Smooth muscle cell (in vitro differentiated cells): ENCODE data around the gene PELI2. TPM values are rescaled to one million over a fixed set of nuclear protein-coding genes. Genes with fewer than 3 reads are reported as not detected.

Experiments used
- DNase-seq: peaks from one replicate; lab custom pipeline; 2025; ENCODE audit not compliant: unreplicated experiment; lab: John Stamatoyannopoulos, UW
- H2AFZ ChIP-seq: fragments of 200-600 bp; sonication (generic); 2 replicates; pipeline ENCODE4 v1.6.0; 2016; ENCODE audit warnings: antibody characterized with exemption, low read depth, mild to moderate bottlenecking
- H3F3A ChIP-seq: fragments of 200-600 bp; sonication (generic); 2 replicates; pipeline ENCODE4 v1.6.0; 2017; ENCODE audit warnings: antibody characterized with exemption, low read depth
- H3K27ac ChIP-seq: fragments of 200-600 bp; sonication (generic); 2 replicates; pipeline ENCODE4 v1.5.1; 2016; ENCODE audit warnings: low read depth, mild to moderate bottlenecking
- H3K27me3 ChIP-seq: fragments of 200-600 bp; sonication (generic); 2 replicates; pipeline ENCODE4 v1.6.1; 2016; ENCODE audit warnings: low read depth, mild to moderate bottlenecking
- H3K36me3 ChIP-seq: fragments of 200-600 bp; sonication (generic); 2 replicates; pipeline ENCODE4 v1.5.1; 2016; ENCODE audit warnings: low read depth
- H3K4me1 ChIP-seq: fragments of 200-600 bp; sonication (generic); 2 replicates; pipeline ENCODE4 v1.5.1; 2016; ENCODE audit warnings: low read depth
- H3K4me2 ChIP-seq: fragments of 200-600 bp; sonication (generic); 2 replicates; pipeline ENCODE4 v1.6.0; 2016; ENCODE audit warnings: mild to moderate bottlenecking
- H3K4me3 ChIP-seq: fragments of 200-600 bp; sonication (generic); 2 replicates; pipeline ENCODE4 v1.5.1; 2016; ENCODE audit warnings: mild to moderate bottlenecking
- H3K79me2 ChIP-seq: fragments of 200-600 bp; sonication (generic); 2 replicates; pipeline ENCODE4 v1.6.0; 2016; ENCODE audit warnings: low read depth, mild to moderate bottlenecking
- H3K9ac ChIP-seq: fragments of 200-600 bp; sonication (generic); 2 replicates; pipeline ENCODE4 v1.6.0; 2016; ENCODE audit warnings: low read depth
- H3K9me3 ChIP-seq: fragments of 200-600 bp; sonication (generic); replicated peaks from 2 replicates; pipeline ENCODE4 v1.5.1; 2016; ENCODE audit warnings: low read depth
- H4K20me1 ChIP-seq: fragments of 200-600 bp; sonication (generic); 2 replicates; pipeline ENCODE4 v1.6.0; 2016; ENCODE audit warnings: low read depth
- WGBS: methylation state at CpG from one replicate; pipeline ENCODE4 v1.1.7; 2016; ENCODE audit warnings: low lambda C conversion rate; 5-methylcytosine and 5-hydroxymethylcytosine counted together
- polyA plus RNA-seq: library from polyadenylated mRNA; unstranded; fragments of >200 nt; fragmentation: Nextera tagmentation; extraction: Ambion mirVana; gene quantifications from 2 replicates; pipeline ENCODE4 v1.2.1, GENCODE V29; 2016
- total RNA-seq: library from RNA; depleted of rRNA; stranded (reverse); fragments of >200 nt; gene quantifications from 2 replicates; pipeline ENCODE4 v1.2.3, GENCODE V29; 2014
- TF ChIP-seq, protein P1 (sequence below): fragments of 200-600 bp; sonication (generic); IDR thresholded peaks from 2 replicates; pipeline ENCODE4 v1.5.1; 2017; ENCODE audit warnings: borderline replicate concordance, mild to moderate bottlenecking, antibody characterized with exemption; ENCODE audit not compliant: insufficient read depth, poor library complexity, severe bottlenecking

PELI2 gene
- total and polyA plus RNA-seq, 2 experiments from 2014 or later: 4.6 to 9.1 TPM

DNA sequence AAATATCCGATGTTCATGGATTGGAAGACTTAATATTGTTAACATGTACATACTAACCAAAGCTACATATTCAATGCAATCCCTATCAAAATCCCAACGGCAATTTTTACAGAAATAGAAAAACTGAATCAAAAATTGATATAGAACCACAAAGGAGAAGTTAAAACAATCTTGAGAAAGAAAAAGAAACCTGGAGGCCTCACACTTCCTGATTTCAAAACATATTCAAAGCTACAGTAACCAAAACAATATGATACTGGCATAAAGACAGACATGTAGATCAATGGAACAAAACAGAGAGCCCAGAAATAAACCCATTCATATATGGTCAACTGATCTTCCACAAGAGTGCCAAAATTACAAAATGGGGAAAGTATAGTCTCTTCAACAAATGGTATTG, 5.4 kb upstream of the PELI2 start:
- H2AFZ ChIP-seq: no peak overlapping the region
- no peak for DNase-seq
- H3K36me3 ChIP-seq: no peaks in the 10 kb centered on the region
- no peaks in the 10 kb centered on the region for H3F3A ChIP-seq
- peaks cover 4% of the 10 kb centered on the region for H3K4me1 ChIP-seq
- H4K20me1 ChIP-seq: no peaks in the 10 kb centered on the region
- no peaks in the 10 kb centered on the region for H3K9me3 ChIP-seq
- TF ChIP-seq, protein P1, sequence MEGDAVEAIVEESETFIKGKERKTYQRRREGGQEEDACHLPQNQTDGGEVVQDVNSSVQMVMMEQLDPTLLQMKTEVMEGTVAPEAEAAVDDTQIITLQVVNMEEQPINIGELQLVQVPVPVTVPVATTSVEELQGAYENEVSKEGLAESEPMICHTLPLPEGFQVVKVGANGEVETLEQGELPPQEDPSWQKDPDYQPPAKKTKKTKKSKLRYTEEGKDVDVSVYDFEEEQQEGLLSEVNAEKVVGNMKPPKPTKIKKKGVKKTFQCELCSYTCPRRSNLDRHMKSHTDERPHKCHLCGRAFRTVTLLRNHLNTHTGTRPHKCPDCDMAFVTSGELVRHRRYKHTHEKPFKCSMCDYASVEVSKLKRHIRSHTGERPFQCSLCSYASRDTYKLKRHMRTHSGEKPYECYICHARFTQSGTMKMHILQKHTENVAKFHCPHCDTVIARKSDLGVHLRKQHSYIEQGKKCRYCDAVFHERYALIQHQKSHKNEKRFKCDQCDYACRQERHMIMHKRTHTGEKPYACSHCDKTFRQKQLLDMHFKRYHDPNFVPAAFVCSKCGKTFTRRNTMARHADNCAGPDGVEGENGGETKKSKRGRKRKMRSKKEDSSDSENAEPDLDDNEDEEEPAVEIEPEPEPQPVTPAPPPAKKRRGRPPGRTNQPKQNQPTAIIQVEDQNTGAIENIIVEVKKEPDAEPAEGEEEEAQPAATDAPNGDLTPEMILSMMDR: no peak
- H3K79me2 ChIP-seq: no peaks in the 10 kb centered on the region
- WGBS: 95% methylated on average over 2 of the region's 2 CpGs
- no peak overlapping the region for H3K27ac ChIP-seq
- no peaks in the 10 kb centered on the region for H3K27me3 ChIP-seq
- no peak overlapping the region for H3K4me3 ChIP-seq
- no peak overlapping the region for H3K4me2 ChIP-seq
- H3K9ac ChIP-seq: no peak overlapping the region

DNA sequence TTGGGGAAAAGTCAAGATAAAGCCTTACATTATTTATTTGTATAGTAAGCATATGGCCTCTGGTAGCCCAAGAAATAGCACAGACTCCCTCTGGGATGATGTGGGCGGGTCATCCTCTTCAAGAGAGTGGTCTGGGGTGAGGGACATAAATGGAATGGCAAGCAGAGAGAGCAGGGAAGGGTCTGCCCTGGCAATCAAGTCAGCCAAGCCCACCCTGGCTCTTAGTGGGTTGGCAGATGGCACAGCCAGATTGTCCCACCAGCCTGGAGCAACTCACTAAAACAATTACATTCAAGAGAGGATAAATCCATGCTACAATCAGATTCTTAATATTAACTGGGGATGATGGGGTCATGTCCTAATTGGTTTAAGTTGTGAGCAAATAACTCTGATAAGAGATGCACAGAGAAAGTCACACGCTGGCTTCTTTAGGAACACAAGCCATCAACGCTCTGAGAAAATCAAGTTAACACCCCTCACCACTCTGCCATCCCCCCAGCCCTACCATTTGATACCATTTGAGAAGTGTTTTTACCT, 2.8 kb upstream of the PELI2 start:
- Histone ChIP-seq H3K4me2 (no peak overlapping the region), H4K20me1 (no peaks in the 10 kb centered on the region), H3K9me3 (no peaks in the 10 kb centered on the region), H3K27ac (no peak overlapping the region), H3K79me2 (peaks cover 2% of the 10 kb centered on the region), H3K9ac (no peak overlapping the region), H3K4me1 (peaks cover 10% of the 10 kb centered on the region), H3K4me3 (no peak overlapping the region), H2AFZ (no peak overlapping the region), H3F3A (no peaks in the 10 kb centered on the region), H3K27me3 (no peaks in the 10 kb centered on the region), H3K36me3 (no peaks in the 10 kb centered on the region)
- 84% methylated on average over 3 of the region's 3 CpGs for WGBS
- no peak for DNase-seq
- TF ChIP-seq, protein P1: no peak

DNA sequence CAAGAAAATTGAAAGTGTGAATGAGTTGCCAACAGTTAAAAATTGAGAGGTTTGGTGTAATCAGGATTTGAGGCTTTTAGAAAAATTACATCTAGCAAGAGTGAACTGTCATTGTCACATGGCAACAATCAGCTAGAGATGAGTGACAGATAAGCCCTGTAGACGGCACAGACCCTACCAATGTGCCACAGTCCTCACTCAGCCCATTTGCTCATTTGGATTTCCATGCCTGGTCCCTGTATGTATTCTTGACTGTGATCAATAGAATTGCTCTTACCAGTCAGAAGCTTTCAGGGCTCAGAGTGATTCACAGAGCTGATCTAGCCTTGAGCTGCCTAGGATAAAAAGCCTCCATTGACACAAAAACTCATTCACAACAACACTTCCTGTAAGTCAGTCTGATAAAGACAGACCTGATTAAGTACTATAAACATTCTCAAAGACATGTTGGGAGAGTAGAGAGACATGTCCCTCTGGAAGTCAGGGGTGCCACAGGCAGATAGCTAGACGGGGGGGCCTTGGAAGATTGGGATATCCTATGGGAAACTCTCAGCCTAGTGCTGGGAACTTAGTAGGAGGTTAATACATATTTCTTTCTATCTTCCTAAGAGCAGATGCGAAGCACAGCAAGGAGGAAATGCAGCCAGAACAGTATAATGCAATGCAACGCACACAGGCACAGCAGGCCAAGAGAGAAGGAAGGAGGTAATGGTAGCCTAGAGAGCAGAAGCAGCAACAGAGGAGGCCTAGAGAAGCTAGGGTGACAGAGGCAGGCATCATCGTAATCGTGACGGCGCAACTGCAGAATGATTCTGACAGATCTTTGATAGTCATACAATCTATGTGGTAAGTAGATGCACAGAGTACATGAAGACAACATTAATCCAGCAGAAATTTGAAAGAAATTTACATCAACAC, 2.0 kb upstream of the PELI2 start:
- Histone ChIP-seq H3K9ac (no peak overlapping the region), H3K4me1 (peaks cover 14% of the 10 kb centered on the region), H4K20me1 (peaks cover 3% of the 10 kb centered on the region), H2AFZ (peak overlapping the region; percentile 75), H3K9me3 (no peaks in the 10 kb centered on the region), H3K4me2 (no peak overlapping the region), H3F3A (no peaks in the 10 kb centered on the region), H3K27ac (peak overlapping the region; percentile 45), H3K27me3 (no peaks in the 10 kb centered on the region), H3K4me3 (no peak overlapping the region), H3K36me3 (no peaks in the 10 kb centered on the region), H3K79me2 (peaks cover 10% of the 10 kb centered on the region)
- TF ChIP-seq, protein P1: no peak
- WGBS: 67% methylated on average over 8 of the region's 8 CpGs
- no peak for DNase-seq
